Lung (tissue), 12 donors: Measurements from ENCODE around the gene LILRA5. TPM values are rescaled to one million over a fixed set of nuclear protein-coding genes. Genes with fewer than 3 reads are reported as not detected.

ENCODE experiments used
- ATAC-seq: fragments of 200-7000 bp; cut with Tn5 transposase; one replicate; pipeline ENCODE4 v1.9.1; 2020; ENCODE audit warnings: moderate number of reproducible peaks; ENCODE audit not compliant: insufficient read depth, low FRiP score
- DNase-seq, 3 donors: peaks; one replicate each; pipeline ENCODE4 v3.0.0-alpha.2; 2013 to 2017
- H3K27ac ChIP-seq, 2 donors: one replicate each; pipeline ENCODE4 v1.5.1; 2013; ENCODE audit warnings: mild to moderate bottlenecking in 2 of 2, moderate library complexity in 2 of 2, control low read depth in 1 of 2, inconsistent platforms in 1 of 2, low read depth in 1 of 2, low read length in 1 of 2
- H3K27me3 ChIP-seq, 3 donors: one replicate each; pipeline ENCODE4 v1.5.1; 2013; ENCODE audit warnings: low read length in 2 of 3; ENCODE audit not compliant: control insufficient read depth in 3 of 3, insufficient read depth in 3 of 3
- H3K36me3 ChIP-seq, 4 donors: one replicate each; pipeline ENCODE4 v1.5.1; 2013; ENCODE audit warnings: low read length in 4 of 4, mild to moderate bottlenecking in 1 of 4, moderate library complexity in 1 of 4; ENCODE audit not compliant: control insufficient read depth in 4 of 4, insufficient read depth in 4 of 4
- H3K4me1 ChIP-seq, 5 donors: one replicate each; pipeline ENCODE4 v1.5.1; 2013; ENCODE audit warnings: low read length in 5 of 5, mild to moderate bottlenecking in 2 of 5, moderate library complexity in 1 of 5; ENCODE audit not compliant: control insufficient read depth in 5 of 5, insufficient read depth in 5 of 5
- H3K4me3 ChIP-seq: one replicate; pipeline ENCODE4 v1.5.1; 2013; ENCODE audit warnings: mild to moderate bottlenecking, control low read depth, moderate library complexity
- H3K9ac ChIP-seq, 2 donors: one replicate each; pipeline ENCODE4 v1.5.1; 2013; ENCODE audit warnings: low read length in 2 of 2, control low read depth in 1 of 2; ENCODE audit not compliant: insufficient read depth in 1 of 2
- H3K9me3 ChIP-seq, 4 donors: one replicate each; pipeline ENCODE4 v1.5.1; 2013; ENCODE audit warnings: low read length in 3 of 4, mild to moderate bottlenecking in 1 of 4, moderate library complexity in 1 of 4; ENCODE audit not compliant: control insufficient read depth in 4 of 4, insufficient read depth in 3 of 4
- CTCF ChIP-seq: IDR thresholded peaks from 2 replicates; pipeline ENCODE4 v1.5.1; 2012; ENCODE audit warnings: mild to moderate bottlenecking; ENCODE audit errors: control extremely low read depth, extremely low read depth
- WGBS, 2 donors: extraction: QIAGEN DNeasy Blood & Tissue Kit; methylation state at CpG; one replicate each; pipeline ENCODE4 v1.1.7; 2013; 5-methylcytosine and 5-hydroxymethylcytosine counted together
- polyA plus RNA-seq, 2 donors: library from polyadenylated mRNA; stranded (reverse); fragments of 200-250 nt; gene quantifications; one replicate each; pipeline ENCODE4 v1.2.1, GENCODE V29; 2013
- total RNA-seq, 2 donors: library from RNA; depleted of rRNA in 1 of 2; stranded (reverse); fragments of >200 nt in 1 of 2; gene quantifications; one replicate each; pipeline ENCODE4 v1.2.1, GENCODE V29; 2014 to 2021
- donor health status: control.
- donor health status: control.
- donor health status: Bipolar disorder and iron deficiency.
- donor health status: healthy.
- donor health status: DM: yes; HTN: yes; CAD: no.

The LILRA5 gene
- total and polyA plus RNA-seq, 4 donors = 5.9 to 262 (median 26.2) TPM

DNA sequence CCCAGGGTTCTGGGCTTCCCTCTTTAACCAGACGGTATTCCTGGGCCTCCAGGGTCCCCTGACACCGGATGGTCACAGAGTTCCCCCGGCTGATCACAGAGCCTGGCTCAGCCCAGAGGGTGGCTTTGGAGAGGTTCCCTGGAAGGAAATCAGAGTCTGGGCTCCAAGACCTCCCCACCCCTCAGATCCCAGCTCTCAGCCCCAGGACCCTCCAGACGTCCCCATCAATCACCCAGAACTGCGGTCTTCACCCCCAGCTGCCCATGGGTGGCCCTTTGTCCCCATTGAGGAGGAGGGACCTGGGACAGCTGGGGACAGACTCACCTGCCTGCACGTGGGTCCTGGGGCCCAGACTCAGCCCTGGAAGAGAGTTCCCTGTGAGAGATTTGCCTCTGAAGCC is 955 bp downstream of the LILRA5 start:
- no peaks in the 10 kb centered on the region for H3K27me3 ChIP-seq
- no peaks in the 10 kb centered on the region for H3K4me1 ChIP-seq
- TF ChIP-seq CTCF = no peak
- H3K9ac ChIP-seq = no peak overlapping the region
- no peak overlapping the region for H3K4me3 ChIP-seq
- WGBS, 2 donors = 62 to 79% methylated on average over 6 of the region's 6 CpGs
- no peaks in the 10 kb centered on the region for H3K36me3 ChIP-seq
- peak overlapping the region in 1 of 2 donors; percentile 55 for H3K27ac ChIP-seq
- DNase-seq (no peak), ATAC-seq (no peak)
- H3K9me3 ChIP-seq = peaks cover 0 to 2% (median 0%) of the 10 kb centered on the region in 4 donors

- Histone ChIP-seq H3K27me3 (no peaks in the 10 kb centered on the region), H3K4me3 (no peak overlapping the region), H3K36me3 (no peaks in the 10 kb centered on the region), H3K4me1 (no peaks in the 10 kb centered on the region), H3K9ac (no peak overlapping the region), H3K27ac (no peak overlapping the region), H3K9me3 (peaks cover 0 to 3% (median 0%) of the 10 kb centered on the region in 4 donors)
- no peak for TF ChIP-seq CTCF
- ATAC-seq (no peak), DNase-seq (no peak)
- WGBS, 2 donors = 58 to 83% methylated on average over 5 of the region's 5 CpGs
Observed at GRCh38 chr19:54311486-54311885, 1.5 kb downstream of the LILRA5 start.

GRCh38 chr19:54310543-54310942 is 2.4 kb downstream of the LILRA5 start:
- ATAC-seq (no peak), DNase-seq (no peak)
- H3K9ac ChIP-seq = no peak overlapping the region
- H3K9me3 ChIP-seq = peaks cover 0 to 3% (median 0%) of the 10 kb centered on the region in 4 donors
- H3K4me3 ChIP-seq = no peak overlapping the region
- no peaks in the 10 kb centered on the region for H3K27me3 ChIP-seq
- no peaks in the 10 kb centered on the region for H3K4me1 ChIP-seq
- 63 to 80% methylated on average over 5 of the region's 5 CpGs for WGBS, 2 donors
- TF ChIP-seq CTCF = no peak
- no peaks in the 10 kb centered on the region for H3K36me3 ChIP-seq
- no peak overlapping the region for H3K27ac ChIP-seq

GRCh38 chr19:54309811-54310210 is 3.2 kb downstream of the LILRA5 start:
- Histone ChIP-seq H3K36me3 (no peaks in the 10 kb centered on the region), H3K9ac (no peak overlapping the region), H3K27ac (no peak overlapping the region), H3K9me3 (peaks cover 0 to 3% (median 0%) of the 10 kb centered on the region in 4 donors), H3K27me3 (no peaks in the 10 kb centered on the region), H3K4me3 (no peak overlapping the region), H3K4me1 (no peaks in the 10 kb centered on the region)
- no peak for ATAC-seq
- TF ChIP-seq CTCF = no peak
- no peak for DNase-seq
- 66 to 74% methylated on average over 12 of the region's 12 CpGs for WGBS, 2 donors
